NCI-H2081 treated with DMSO at 0.1 percent for 48 hours (cell line): Measurements from ENCODE around the gene MTMR4.
A peak's percentile ranks its signal among the peaks of the same experiment; 100 is the strongest.
"Not testable (repeated sequence)": the region's sequence is repeated elsewhere in the genome, so short reads cannot be mapped to it uniquely, and the experiment has no call there.

Experiments used
- DNase-seq: peaks from one replicate; lab custom pipeline; 2025; lab: John Stamatoyannopoulos, UW

The MTMR4 gene

GRCh38 chr17:58513965-58514769 lies at the start of gene MTMR4:
Gene MTMR4, minus strand, starts transcription at chr17:58514638. Its CDS starts 231 bp downstream, at chr17:58514407.
- peak; percentile 32 for DNase-seq

- no peak for DNase-seq
Measured at GRCh38 chr17:58560511-58560910, 46.1 kb upstream of the MTMR4 start.

- DNase-seq, result no peak
Measured at GRCh38 chr17:58557981-58558380, 43.5 kb upstream of the MTMR4 start.

- DNase-seq, result no peak
Measured at GRCh38 chr17:58556833-58557250, 42.4 kb upstream of the MTMR4 start.

GRCh38 chr17:58555109-58555508 lies 40.7 kb upstream of the MTMR4 start:
- not testable (repeated sequence) for DNase-seq

- no peak for DNase-seq
Measured at GRCh38 chr17:58541249-58541648, 26.8 kb upstream of the MTMR4 start.

- DNase-seq, result no peak
Measured at GRCh38 chr17:58539698-58540097, 25.3 kb upstream of the MTMR4 start.

- DNase-seq, result no peak
Measured at GRCh38 chr17:58538811-58539409, 24.5 kb upstream of the MTMR4 start.

GRCh38 chr17:58537266-58537665 lies 22.8 kb upstream of the MTMR4 start:
- no peak for DNase-seq

- no peak for DNase-seq
Measured at GRCh38 chr17:58536542-58536941, 22.1 kb upstream of the MTMR4 start.

- no peak for DNase-seq
Measured at GRCh38 chr17:58535431-58535830, 21.0 kb upstream of the MTMR4 start.

- no peak for DNase-seq
Measured at GRCh38 chr17:58534901-58535421, 20.5 kb upstream of the MTMR4 start.

- DNase-seq, result no peak
Measured at GRCh38 chr17:58534331-58534730, 19.9 kb upstream of the MTMR4 start.

GRCh38 chr17:58533616-58534188 lies 19.3 kb upstream of the MTMR4 start:
- no peak for DNase-seq

GRCh38 chr17:58532555-58532951 lies 18.1 kb upstream of the MTMR4 start:
- no peak for DNase-seq

GRCh38 chr17:58531661-58532554 lies 17.5 kb upstream of the MTMR4 start:
- DNase-seq, result no peak

- DNase-seq, result no peak
Measured at GRCh38 chr17:58531122-58531521, 16.7 kb upstream of the MTMR4 start.

GRCh38 chr17:58530655-58531054 lies 16.2 kb upstream of the MTMR4 start:
- DNase-seq, result no peak

- no peak for DNase-seq
Measured at GRCh38 chr17:58529275-58529674, 14.8 kb upstream of the MTMR4 start.

GRCh38 chr17:58528443-58528842 lies 14.0 kb upstream of the MTMR4 start:
- no peak for DNase-seq

GRCh38 chr17:58527949-58528348 lies 13.5 kb upstream of the MTMR4 start:
- DNase-seq, result no peak

GRCh38 chr17:58527306-58527705 lies 12.9 kb upstream of the MTMR4 start:
- no peak for DNase-seq
